Keratinocyte (primary cell): ENCODE results near the gene NMS. TPM values are rescaled to one million over a fixed set of nuclear protein-coding genes. Genes with fewer than 3 reads are reported as not detected.

Experiments
- DNase-seq: peaks from one replicate; pipeline ENCODE4 v3.0.0-alpha.2; 2011; ENCODE audit warnings: low read depth, missing footprints, low spot score
- FAIRE-seq: peaks from 2 replicates; lab custom pipeline; 2011; peaks lifted over from hg19 to GRCh38; lab: Jason Lieb, UNC
- H2AFZ ChIP-seq: 2 replicates; pipeline ENCODE4 v1.6.0; 2012; ENCODE audit warnings: low read length, control low read depth, inconsistent platforms; ENCODE audit not compliant: control insufficient read depth
- H3K27ac ChIP-seq: 2 replicates; pipeline ENCODE4 v1.5.1; 2011; ENCODE audit warnings: low read length; ENCODE audit not compliant: control insufficient read depth, insufficient read depth
- H3K27me3 ChIP-seq: 3 replicates; pipeline ENCODE4 v1.6.0; 2011; ENCODE audit warnings: low read length; ENCODE audit not compliant: control insufficient read depth, insufficient read depth; ENCODE audit errors: extremely low read depth
- H3K36me3 ChIP-seq, 2 experiments: 2 replicates in 1 of 2; 3 replicates in 1 of 2; pipeline ENCODE4 v1.5.1; 2011; ENCODE audit warnings: low read length in 2 of 2, mild to moderate bottlenecking in 1 of 2; ENCODE audit not compliant: control insufficient read depth in 2 of 2, insufficient read depth in 2 of 2; ENCODE audit errors: extremely low read depth in 1 of 2
- H3K4me1 ChIP-seq: 3 replicates; pipeline ENCODE4 v1.5.1; 2011; ENCODE audit warnings: low read length; ENCODE audit not compliant: control insufficient read depth, insufficient read depth; ENCODE audit errors: extremely low read depth
- H3K4me2 ChIP-seq: 3 replicates; pipeline ENCODE4 v1.6.0; 2011; ENCODE audit warnings: low read depth, low read length; ENCODE audit not compliant: control insufficient read depth, insufficient read depth; ENCODE audit errors: extremely low read depth
- H3K4me3 ChIP-seq, 3 experiments: fragments of 200-600 bp in 1 of 3; sonication (generic) in 1 of 3; 2 replicates in 2 of 3; 3 replicates in 1 of 3; pipeline ENCODE4 v1.5.1; 2011 to 2016; ENCODE audit warnings: low read length in 3 of 3, mild to moderate bottlenecking in 3 of 3, control low read depth in 2 of 3, inconsistent platforms in 1 of 3, low read depth in 1 of 3, mixed read lengths in 1 of 3, mixed run types in 1 of 3, moderate library complexity in 1 of 3; ENCODE audit not compliant: control insufficient read depth in 2 of 3, insufficient read depth in 2 of 3; ENCODE audit errors: extremely low read depth in 1 of 3
- H3K79me2 ChIP-seq: 2 replicates; pipeline ENCODE4 v1.6.0; 2012; ENCODE audit warnings: low read length; ENCODE audit not compliant: control insufficient read depth, insufficient read depth
- H3K9ac ChIP-seq: 3 replicates; pipeline ENCODE4 v1.6.0; 2011; ENCODE audit warnings: low read length; ENCODE audit not compliant: control insufficient read depth, insufficient read depth; ENCODE audit errors: extremely low read depth
- H3K9me1 ChIP-seq: 3 replicates; pipeline ENCODE4 v1.6.0; 2011; ENCODE audit warnings: low read length; ENCODE audit not compliant: control insufficient read depth, insufficient read depth; ENCODE audit errors: extremely low read depth
- H3K9me3 ChIP-seq: 2 replicates; pipeline ENCODE4 v1.5.1; 2012; ENCODE audit warnings: low read depth, low read length; ENCODE audit not compliant: control insufficient read depth
- H4K20me1 ChIP-seq: 3 replicates; pipeline ENCODE4 v1.6.0; 2011; ENCODE audit warnings: low read length; ENCODE audit not compliant: control insufficient read depth, insufficient read depth; ENCODE audit errors: extremely low read depth
- CTCF ChIP-seq, 3 experiments: IDR thresholded peaks in 1 of 3; conservative IDR thresholded peaks in 1 of 3; optimal IDR thresholded peaks in 1 of 3; 2 replicates in 2 of 3; 3 replicates in 1 of 3; pipeline versions ENCODE3 to v1.5.1; 2011; ENCODE audit warnings: low read length in 3 of 3, mild to moderate bottlenecking in 3 of 3, moderate library complexity in 2 of 3, control low read depth in 1 of 3, inconsistent platforms in 1 of 3; ENCODE audit not compliant: insufficient read depth in 2 of 3; ENCODE audit errors: extremely low read depth in 1 of 3
- EZH2 ChIP-seq: IDR thresholded peaks from one replicate; pipeline ENCODE4 v1.6.1; 2012; ENCODE audit warnings: inconsistent platforms, mild to moderate bottlenecking, low read length, moderate library complexity
- dilution Hi-C: fragments of 300-500 bp; cut with MboI; formaldehyde crosslinking; loops from one replicate; pipeline ENCODE4 v1.7.0; 2020; ENCODE audit warnings: low sequenced_read_pairs; ENCODE audit not compliant: extremely low pct_ligation_motif_present
- polyA plus RNA-seq, 5 experiments: library from polyadenylated mRNA; depleted of rRNA in 3 of 5; stranded (reverse) in 3 of 5; stranded (forward) in 1 of 5; unstranded in 1 of 5; fragments of >200 nt; gene quantifications; 1 replicate in 1 of 5; 2 replicates in 3 of 5; 3 replicates in 1 of 5; pipeline versions ENCODE4 v1.2.1 to v1.2.3, GENCODE V29; 2011 to 2012; ENCODE audit warnings: missing spikeins in 2 of 5, low read depth in 1 of 5, low replicate concordance in 1 of 5

Gene NMS
- polyA plus RNA-seq, 1 donor (not counting 4 experiments of a cell fraction or from before 2014, with no cell fraction given), result not detected

- no peaks in the 10 kb centered on the region for H3K36me3 ChIP-seq
- FAIRE-seq, result no peak
- no peak overlapping the region for H3K9ac ChIP-seq
- H3K9me3 ChIP-seq, result no peaks in the 10 kb centered on the region
- dilution Hi-C loops, result no loop called here
- H4K20me1 ChIP-seq, result no peaks in the 10 kb centered on the region
- no peak overlapping the region for H3K4me3 ChIP-seq
- no peaks in the 10 kb centered on the region for H3K79me2 ChIP-seq
- H3K4me1 ChIP-seq, result no peaks in the 10 kb centered on the region
- no peak overlapping the region for H2AFZ ChIP-seq
- no peak for DNase-seq
- no peak overlapping the region for H3K27ac ChIP-seq
- TF ChIP-seq CTCF (optimal IDR thresholded peaks at IDR 0.05 in 1 of 3, IDR thresholded peaks at IDR 0.05 in 1 of 3, conservative IDR thresholded peaks at IDR 0.05 in 1 of 3; ENCODE audit: extremely low read depth in 1 of 3, insufficient read depth in 2 of 3, low read length in 3 of 3) (no peak), EZH2 (no peak)
- no peak overlapping the region for H3K4me2 ChIP-seq
- no peaks in the 10 kb centered on the region for H3K27me3 ChIP-seq
- H3K9me1 ChIP-seq, result no peaks in the 10 kb centered on the region
Observed at GRCh38 chr2:100526868-100527267, 56.6 kb downstream of the NMS start.

GRCh38 chr2:100527440-100528015, 57.2 kb downstream of the NMS start:
- Histone ChIP-seq H4K20me1 (no peaks in the 10 kb centered on the region), H3K4me3 (no peak overlapping the region), H3K9me3 (no peaks in the 10 kb centered on the region), H3K9me1 (no peaks in the 10 kb centered on the region), H3K36me3 (no peaks in the 10 kb centered on the region), H3K4me1 (no peaks in the 10 kb centered on the region), H3K4me2 (no peak overlapping the region), H3K79me2 (no peaks in the 10 kb centered on the region), H3K27ac (no peak overlapping the region), H3K27me3 (no peaks in the 10 kb centered on the region), H2AFZ (no peak overlapping the region), H3K9ac (no peak overlapping the region)
- DNase-seq (no peak), FAIRE-seq (no peak)
- dilution Hi-C loops, result no loop called here
- TF ChIP-seq CTCF (optimal IDR thresholded peaks at IDR 0.05 in 1 of 3, IDR thresholded peaks at IDR 0.05 in 1 of 3, conservative IDR thresholded peaks at IDR 0.05 in 1 of 3; ENCODE audit: extremely low read depth in 1 of 3, insufficient read depth in 2 of 3, low read length in 3 of 3), result no peak
- TF ChIP-seq EZH2, result no peak
